Measurements from ENCODE around the gene USP14.

Gene USP14

DNA sequence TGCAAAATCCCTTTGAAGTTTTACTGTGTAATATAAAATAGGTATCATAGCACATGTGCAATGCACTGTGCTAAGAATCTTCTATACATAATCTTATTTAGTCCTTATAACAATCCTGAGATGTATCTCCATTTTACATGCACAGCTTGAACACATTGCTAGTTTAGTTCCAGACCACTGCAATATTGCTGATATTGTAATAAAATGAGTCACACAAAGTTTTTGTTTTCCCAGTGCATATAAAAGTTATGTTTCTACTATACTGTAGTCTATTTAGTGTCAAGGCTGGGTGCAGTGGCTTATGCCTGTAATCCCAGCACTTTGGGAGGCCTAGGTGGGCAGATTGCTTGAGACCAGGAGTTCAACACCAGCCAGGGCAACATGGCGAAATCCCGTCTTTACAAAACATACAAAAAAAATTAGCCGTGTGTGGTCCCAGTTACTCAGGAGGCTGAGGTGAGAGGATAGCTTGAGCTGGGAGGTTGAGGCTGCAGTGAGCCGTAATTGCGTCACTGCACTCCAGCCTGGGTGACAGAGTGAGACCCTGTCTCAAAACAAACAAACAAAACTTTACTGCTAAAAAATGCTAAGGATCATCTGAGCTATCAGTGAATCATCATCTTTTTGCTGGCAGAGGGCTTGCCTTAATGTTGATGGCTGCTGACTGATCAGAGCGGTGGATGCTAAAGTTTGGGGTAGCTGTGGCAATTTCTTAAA lies 1.7 kb upstream of the USP14 start:
- Histone ChIP-seq H4K20me1 (ENCODE audit: insufficient read depth, low read length) (peaks cover 27% of the 10 kb centered on the region), H3K4me2 (ENCODE audit: insufficient read depth, low read length) (no peak overlapping the region), H2AFZ (ENCODE audit: low read depth, low read length) (peak overlapping the region; percentile 58; the same call in 1 of the 2 replicates), H3K79me2 (ENCODE audit: insufficient read depth, low read length) (peaks cover 37% of the 10 kb centered on the region), H3K27me3 (ENCODE audit: insufficient read depth, low read length, poor library complexity) (peaks cover 6% of the 10 kb centered on the region), H3K9ac (ENCODE audit: low read depth, low read length) (no peak overlapping the region), H3K36me3 (ENCODE audit: insufficient read depth, low read length) (peaks cover 4% of the 10 kb centered on the region; the same call in 1 of the 2 replicates), H3K27ac (ENCODE audit: low read length) (no peak overlapping the region), H3K4me3 (ENCODE audit: low read depth in 1 of 2, low read length in 2 of 2) (no peak overlapping the region), H3K9me3 (ENCODE audit: insufficient read depth, low read length, severe bottlenecking) (no peaks in the 10 kb centered on the region), H3K4me1 (ENCODE audit: insufficient read depth, low read length) (peaks cover 33% of the 10 kb centered on the region)
- no peak for ATAC-seq (ENCODE audit: insufficient read depth, low read depth)
- no peak for DNase-seq
- TF ChIP-seq EZH2 (IDR thresholded peaks at IDR 0.05; ENCODE audit: borderline replicate concordance, low read depth, low read length, severe bottlenecking) = no peak
- TF ChIP-seq, protein P1, sequence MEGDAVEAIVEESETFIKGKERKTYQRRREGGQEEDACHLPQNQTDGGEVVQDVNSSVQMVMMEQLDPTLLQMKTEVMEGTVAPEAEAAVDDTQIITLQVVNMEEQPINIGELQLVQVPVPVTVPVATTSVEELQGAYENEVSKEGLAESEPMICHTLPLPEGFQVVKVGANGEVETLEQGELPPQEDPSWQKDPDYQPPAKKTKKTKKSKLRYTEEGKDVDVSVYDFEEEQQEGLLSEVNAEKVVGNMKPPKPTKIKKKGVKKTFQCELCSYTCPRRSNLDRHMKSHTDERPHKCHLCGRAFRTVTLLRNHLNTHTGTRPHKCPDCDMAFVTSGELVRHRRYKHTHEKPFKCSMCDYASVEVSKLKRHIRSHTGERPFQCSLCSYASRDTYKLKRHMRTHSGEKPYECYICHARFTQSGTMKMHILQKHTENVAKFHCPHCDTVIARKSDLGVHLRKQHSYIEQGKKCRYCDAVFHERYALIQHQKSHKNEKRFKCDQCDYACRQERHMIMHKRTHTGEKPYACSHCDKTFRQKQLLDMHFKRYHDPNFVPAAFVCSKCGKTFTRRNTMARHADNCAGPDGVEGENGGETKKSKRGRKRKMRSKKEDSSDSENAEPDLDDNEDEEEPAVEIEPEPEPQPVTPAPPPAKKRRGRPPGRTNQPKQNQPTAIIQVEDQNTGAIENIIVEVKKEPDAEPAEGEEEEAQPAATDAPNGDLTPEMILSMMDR (IDR thresholded peaks at IDR 0.05; ENCODE audit: borderline replicate concordance, extremely low read depth, low read length, poor library complexity, severe bottlenecking) = no peak

DNA sequence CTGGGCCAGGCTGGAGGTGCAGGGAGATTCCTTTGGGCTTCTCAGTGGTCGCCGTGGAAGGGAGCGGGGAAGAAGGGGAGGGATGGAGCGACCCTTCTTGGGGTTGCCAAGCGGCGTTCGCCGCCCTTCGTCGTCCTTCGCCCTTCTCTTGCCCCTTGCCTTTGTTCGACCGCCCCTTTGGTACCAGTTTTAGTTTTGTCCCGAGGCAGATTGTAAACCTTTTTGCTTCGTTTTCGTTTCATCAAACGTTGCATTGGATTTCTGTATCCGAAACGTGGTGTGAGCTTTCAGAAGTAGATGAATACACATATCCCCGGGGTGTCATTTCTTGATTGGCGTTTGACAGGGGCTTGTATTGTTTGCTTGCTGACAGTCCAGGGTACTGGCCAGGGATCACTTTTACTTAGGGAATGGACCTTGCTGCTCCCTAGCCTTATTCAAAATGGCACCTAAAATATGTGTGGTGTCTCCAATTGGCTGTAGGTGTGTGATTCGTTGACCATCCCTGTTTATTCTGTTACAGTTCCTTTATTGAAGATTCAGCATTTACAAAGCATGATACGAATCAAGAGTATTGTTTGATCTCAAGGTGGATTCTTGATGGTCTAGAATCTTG lies 788 bp downstream of the USP14 start:
- ATAC-seq (ENCODE audit: insufficient read depth, low read depth) = no peak
- H3K36me3 ChIP-seq (ENCODE audit: insufficient read depth, low read length) = peaks cover 18% of the 10 kb centered on the region
- no peaks in the 10 kb centered on the region for H3K27me3 ChIP-seq (ENCODE audit: insufficient read depth, low read length, poor library complexity)
- H3K4me1 ChIP-seq (ENCODE audit: insufficient read depth, low read length) = peaks cover 33% of the 10 kb centered on the region
- no peaks in the 10 kb centered on the region for H3K9me3 ChIP-seq (ENCODE audit: insufficient read depth, low read length, severe bottlenecking)
- peaks cover 61% of the 10 kb centered on the region for H3K79me2 ChIP-seq (ENCODE audit: insufficient read depth, low read length)
- peak overlapping the region; percentile 74 for H3K27ac ChIP-seq (ENCODE audit: low read length)
- peak overlapping the region; percentile 74; the same call in 1 of the 2 replicates for H2AFZ ChIP-seq (ENCODE audit: low read depth, low read length)
- no peak for DNase-seq
- peak overlapping the region; percentile 81 for H3K4me2 ChIP-seq (ENCODE audit: insufficient read depth, low read length)
- H3K9ac ChIP-seq (ENCODE audit: low read depth, low read length) = peak overlapping the region; percentile 80
- peak overlapping the region; percentile 67 to 84 for H3K4me3 ChIP-seq (ENCODE audit: low read depth in 1 of 2, low read length in 2 of 2)
- H4K20me1 ChIP-seq (ENCODE audit: insufficient read depth, low read length) = peaks cover 45% of the 10 kb centered on the region
- no peak for TF ChIP-seq EZH2 (IDR thresholded peaks at IDR 0.05; ENCODE audit: borderline replicate concordance, low read depth, low read length, severe bottlenecking)
- TF ChIP-seq, protein P1 (IDR thresholded peaks at IDR 0.05; ENCODE audit: borderline replicate concordance, extremely low read depth, low read length, poor library complexity, severe bottlenecking) = no peak

DNA sequence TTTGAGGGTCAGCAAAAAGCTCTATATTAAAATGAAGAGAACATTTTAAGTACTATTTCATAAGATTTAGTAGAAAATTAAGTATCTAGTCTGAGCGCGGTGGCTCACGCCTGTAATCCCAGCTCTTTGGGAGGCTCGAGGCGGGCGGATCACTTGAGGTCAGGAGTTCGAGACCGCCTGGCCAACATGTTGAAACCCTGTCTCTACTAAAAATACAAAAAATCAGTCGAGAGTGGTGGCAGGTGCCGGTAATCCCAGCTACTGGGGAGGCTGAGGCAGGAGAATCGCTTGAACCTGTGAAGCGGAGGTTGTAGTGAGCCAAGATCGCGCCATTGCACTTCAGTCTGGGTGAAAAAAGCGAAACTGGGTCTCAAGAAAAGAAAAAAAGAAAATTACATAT lies 1.6 kb downstream of the USP14 start:
- ATAC-seq (ENCODE audit: insufficient read depth, low read depth) (no peak), DNase-seq (no peak)
- peak overlapping the region; percentile 80 for H3K9ac ChIP-seq (ENCODE audit: low read depth, low read length)
- H3K36me3 ChIP-seq (ENCODE audit: insufficient read depth, low read length) = peaks cover 26% of the 10 kb centered on the region
- peaks cover 45% of the 10 kb centered on the region for H4K20me1 ChIP-seq (ENCODE audit: insufficient read depth, low read length)
- peaks cover 68% of the 10 kb centered on the region for H3K79me2 ChIP-seq (ENCODE audit: insufficient read depth, low read length)
- no peak overlapping the region for H3K27ac ChIP-seq (ENCODE audit: low read length)
- no peaks in the 10 kb centered on the region for H3K27me3 ChIP-seq (ENCODE audit: insufficient read depth, low read length, poor library complexity)
- TF ChIP-seq, protein P1 (IDR thresholded peaks at IDR 0.05; ENCODE audit: borderline replicate concordance, extremely low read depth, low read length, poor library complexity, severe bottlenecking) = no peak
- no peak for TF ChIP-seq EZH2 (IDR thresholded peaks at IDR 0.05; ENCODE audit: borderline replicate concordance, low read depth, low read length, severe bottlenecking)
- H2AFZ ChIP-seq (ENCODE audit: low read depth, low read length) = no peak overlapping the region
- peaks cover 33% of the 10 kb centered on the region for H3K4me1 ChIP-seq (ENCODE audit: insufficient read depth, low read length)
- peak overlapping the region; percentile 81 for H3K4me2 ChIP-seq (ENCODE audit: insufficient read depth, low read length)
- H3K4me3 ChIP-seq (ENCODE audit: low read depth in 1 of 2, low read length in 2 of 2) = peak overlapping the region; percentile 67 to 84; a peak in 2 of 4 replicates
- H3K9me3 ChIP-seq (ENCODE audit: insufficient read depth, low read length, severe bottlenecking) = no peaks in the 10 kb centered on the region

Measured in DND-41 (cell line).